GM13976 (cell line): ENCODE measurements around the gene DDA1.
"Not testable (repeated sequence)": the region's sequence is repeated elsewhere in the genome, so short reads cannot be mapped to it uniquely, and the experiment has no call there.

Source experiments
- DNase-seq: peaks from one replicate; pipeline ENCODE4 v3.0.0; 2012; ENCODE audit warnings: low spot score
- in situ Hi-C: fragments of 300-500 bp; cut with MboI; formaldehyde crosslinking; loops from one replicate; pipeline ENCODE4 v1.12.0; 2022; ENCODE audit warnings: low sequenced_read_pairs, mixed read lengths, inconsistent platforms; ENCODE audit not compliant: unreplicated experiment
- TF ChIP-seq, protein P1 (sequence below): IDR thresholded peaks from 2 replicates; pipeline ENCODE4 v1.5.1; 2012; ENCODE audit warnings: borderline replicate concordance, mild to moderate bottlenecking; ENCODE audit not compliant: insufficient read depth; ENCODE audit errors: extremely low read depth, missing control alignments, control extremely low read depth

DDA1 gene

GRCh38 chr19:17266026-17266425 is 43.3 kb upstream of the DDA1 start:
- in situ Hi-C loops: no loop called here
- TF ChIP-seq, protein P1, sequence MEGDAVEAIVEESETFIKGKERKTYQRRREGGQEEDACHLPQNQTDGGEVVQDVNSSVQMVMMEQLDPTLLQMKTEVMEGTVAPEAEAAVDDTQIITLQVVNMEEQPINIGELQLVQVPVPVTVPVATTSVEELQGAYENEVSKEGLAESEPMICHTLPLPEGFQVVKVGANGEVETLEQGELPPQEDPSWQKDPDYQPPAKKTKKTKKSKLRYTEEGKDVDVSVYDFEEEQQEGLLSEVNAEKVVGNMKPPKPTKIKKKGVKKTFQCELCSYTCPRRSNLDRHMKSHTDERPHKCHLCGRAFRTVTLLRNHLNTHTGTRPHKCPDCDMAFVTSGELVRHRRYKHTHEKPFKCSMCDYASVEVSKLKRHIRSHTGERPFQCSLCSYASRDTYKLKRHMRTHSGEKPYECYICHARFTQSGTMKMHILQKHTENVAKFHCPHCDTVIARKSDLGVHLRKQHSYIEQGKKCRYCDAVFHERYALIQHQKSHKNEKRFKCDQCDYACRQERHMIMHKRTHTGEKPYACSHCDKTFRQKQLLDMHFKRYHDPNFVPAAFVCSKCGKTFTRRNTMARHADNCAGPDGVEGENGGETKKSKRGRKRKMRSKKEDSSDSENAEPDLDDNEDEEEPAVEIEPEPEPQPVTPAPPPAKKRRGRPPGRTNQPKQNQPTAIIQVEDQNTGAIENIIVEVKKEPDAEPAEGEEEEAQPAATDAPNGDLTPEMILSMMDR: no peak
- DNase-seq: no peak

- in situ Hi-C loops: no loop called here
- TF ChIP-seq, protein P1: no peak
- no peak for DNase-seq
Measured at GRCh38 chr19:17266589-17266974, 42.8 kb upstream of the DDA1 start.

DNA sequence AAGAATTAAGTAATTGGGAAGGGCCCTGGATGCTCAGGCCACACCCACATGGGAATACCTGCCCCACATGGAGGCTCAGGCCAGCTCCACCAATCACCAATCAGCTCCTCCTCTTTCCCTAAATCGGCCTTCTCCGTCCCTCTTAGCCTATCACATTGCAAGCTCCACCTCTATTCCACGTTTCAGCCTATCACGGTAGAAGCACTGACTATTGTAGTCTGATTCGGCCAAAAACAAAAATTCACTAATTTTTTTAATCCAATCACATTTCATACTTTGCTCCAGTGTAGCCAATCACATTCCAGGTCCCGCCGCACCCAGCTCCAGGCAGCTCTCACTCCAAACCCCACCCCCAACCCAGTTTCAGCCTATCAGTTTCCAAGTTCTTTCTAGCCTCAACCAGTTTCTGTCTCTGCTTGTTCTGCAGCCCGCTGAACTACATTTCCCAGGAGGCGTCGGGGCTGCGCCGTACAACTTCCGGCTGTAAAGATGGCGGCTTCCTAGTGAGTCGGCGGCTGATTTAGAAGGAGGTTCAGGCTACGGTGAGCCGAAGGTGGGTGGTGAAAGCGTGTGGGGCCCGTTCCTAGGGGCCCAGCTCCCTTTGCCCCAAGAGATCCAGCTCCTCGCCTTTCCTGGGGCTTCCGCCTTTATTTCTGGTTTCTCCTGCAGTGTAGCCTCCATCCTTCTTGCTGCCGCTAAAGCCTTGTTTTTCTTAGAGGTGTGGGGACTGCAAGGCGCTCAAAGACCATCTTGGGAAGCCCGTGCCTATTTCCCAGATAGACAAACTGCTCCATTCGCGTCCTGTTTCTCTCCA is 42.2 kb upstream of the DDA1 start, which contains the start of gene BABAM1:
Gene BABAM1, plus strand, starts transcription at position 469 of the 814 bp plus-strand sequence. CDS start 1,364 bp downstream, outside the sequence.
- in situ Hi-C loops: no loop called here
- DNase-seq: peak; percentile 97
- TF ChIP-seq, protein P1: no peak

GRCh38 chr19:17268754-17269153 is 40.6 kb upstream of the DDA1 start:
- no peak for DNase-seq
- TF ChIP-seq, protein P1: no peak
- in situ Hi-C loops: no loop called here

DNA sequence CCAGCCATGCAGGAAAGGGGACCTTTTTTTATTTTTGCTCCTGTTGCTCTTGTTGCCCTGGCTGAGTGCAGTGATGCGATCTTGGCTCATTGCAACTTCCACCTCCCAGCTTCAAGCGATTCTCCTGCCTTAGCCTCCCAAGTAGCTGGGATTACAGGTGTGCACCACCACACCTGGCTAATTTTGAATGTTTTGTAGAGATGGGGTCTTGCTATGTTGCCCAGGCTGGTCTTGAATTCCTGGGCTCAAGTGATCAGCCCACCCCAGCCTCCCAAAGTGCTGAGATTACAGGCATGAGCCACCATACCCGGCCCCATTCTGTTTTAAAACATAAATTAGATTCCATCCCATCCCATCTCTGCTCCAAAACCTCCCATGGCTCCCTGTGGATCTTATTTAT is 34.5 kb upstream of the DDA1 start:
- in situ Hi-C loops, DNase-seq: not testable (repeated sequence)

- DNase-seq: no peak
- in situ Hi-C loops: no loop called here
- TF ChIP-seq, protein P1: no peak
Measured at GRCh38 chr19:17275441-17276175, 33.8 kb upstream of the DDA1 start.

GRCh38 chr19:17279436-17279835 is 29.9 kb upstream of the DDA1 start:
- in situ Hi-C loops: no loop called here
- TF ChIP-seq, protein P1: no peak
- DNase-seq: no peak
